ENCODE data around the gene SUCLG1. TPM values are rescaled to one million over a fixed set of nuclear protein-coding genes. Genes with fewer than 3 reads are reported as not detected.

Gene SUCLG1
- total and polyA plus RNA-seq, 10 of the 15 experiments (the other 5 are each of a cell fraction or from before 2014, with no cell fraction given), result 75.4 to 197 (median 93.6) TPM

- 0% methylated on average over 1 of the region's 1 CpG for WGBS (ENCODE audit: insufficient coverage, insufficient replicate concordance, low lambda C conversion rate, missing lambda C conversion rate)
- CTCF ChIA-PET, result no interaction called here
- SMC1A ChIA-PET (ENCODE audit: uncharacterized antibody, unreplicated experiment), result interaction anchor here (0.7 kb wide), 1 partner anchor 26 kb away, joined by 3 read pairs; no protein-coding TSS in a partner anchor
- DNase-seq (ENCODE audit: low read depth, low spot score) (no peak), ATAC-seq (no peak), FAIRE-seq (no peak)
- H2AFZ ChIP-seq (ENCODE audit: control insufficient read depth, low read depth, low read length), result no peak overlapping the region
- RAD21 ChIA-PET (ENCODE audit: unreplicated experiment), result no interaction called here
- H4K20me1 ChIP-seq (ENCODE audit: control insufficient read depth, insufficient read depth), result no peaks in the 10 kb centered on the region
- BruUV-seq (replicated peaks), result no TSS peak
- POLR2A ChIA-PET, result no interaction called here
- no peaks in the 10 kb centered on the region for H3K27me3 ChIP-seq (replicated peaks in 1 of 2; ENCODE audit: control insufficient read depth in 2 of 2, insufficient read depth in 2 of 2, low read length in 1 of 2)
- intact Hi-C loops (cut with micrococcal nuclease; ENCODE audit: unreplicated experiment) (no loop called here), in situ Hi-C loops (cut with MboI) (no loop called here)
- no peak overlapping the region for H3K9ac ChIP-seq (ENCODE audit: control insufficient read depth, insufficient read depth, low read length)
- H3K4me1 ChIP-seq (ENCODE audit: control insufficient read depth, insufficient read depth, low read length), result no peaks in the 10 kb centered on the region
- no peak overlapping the region for H3K4me2 ChIP-seq (ENCODE audit: control insufficient read depth, insufficient read depth)
- no peak overlapping the region for H3K4me3 ChIP-seq
- TF ChIP-seq EP300 (IDR thresholded peaks at IDR 0.05; ENCODE audit: borderline replicate concordance in 1 of 2, control insufficient read depth in 1 of 2, low read depth in 2 of 2, low read length in 2 of 2), result no peak
- TF ChIP-seq FOXM1 (IDR thresholded peaks at IDR 0.05; ENCODE audit: low read depth, low read length), result no peak
- TF ChIP-seq, protein P1, sequence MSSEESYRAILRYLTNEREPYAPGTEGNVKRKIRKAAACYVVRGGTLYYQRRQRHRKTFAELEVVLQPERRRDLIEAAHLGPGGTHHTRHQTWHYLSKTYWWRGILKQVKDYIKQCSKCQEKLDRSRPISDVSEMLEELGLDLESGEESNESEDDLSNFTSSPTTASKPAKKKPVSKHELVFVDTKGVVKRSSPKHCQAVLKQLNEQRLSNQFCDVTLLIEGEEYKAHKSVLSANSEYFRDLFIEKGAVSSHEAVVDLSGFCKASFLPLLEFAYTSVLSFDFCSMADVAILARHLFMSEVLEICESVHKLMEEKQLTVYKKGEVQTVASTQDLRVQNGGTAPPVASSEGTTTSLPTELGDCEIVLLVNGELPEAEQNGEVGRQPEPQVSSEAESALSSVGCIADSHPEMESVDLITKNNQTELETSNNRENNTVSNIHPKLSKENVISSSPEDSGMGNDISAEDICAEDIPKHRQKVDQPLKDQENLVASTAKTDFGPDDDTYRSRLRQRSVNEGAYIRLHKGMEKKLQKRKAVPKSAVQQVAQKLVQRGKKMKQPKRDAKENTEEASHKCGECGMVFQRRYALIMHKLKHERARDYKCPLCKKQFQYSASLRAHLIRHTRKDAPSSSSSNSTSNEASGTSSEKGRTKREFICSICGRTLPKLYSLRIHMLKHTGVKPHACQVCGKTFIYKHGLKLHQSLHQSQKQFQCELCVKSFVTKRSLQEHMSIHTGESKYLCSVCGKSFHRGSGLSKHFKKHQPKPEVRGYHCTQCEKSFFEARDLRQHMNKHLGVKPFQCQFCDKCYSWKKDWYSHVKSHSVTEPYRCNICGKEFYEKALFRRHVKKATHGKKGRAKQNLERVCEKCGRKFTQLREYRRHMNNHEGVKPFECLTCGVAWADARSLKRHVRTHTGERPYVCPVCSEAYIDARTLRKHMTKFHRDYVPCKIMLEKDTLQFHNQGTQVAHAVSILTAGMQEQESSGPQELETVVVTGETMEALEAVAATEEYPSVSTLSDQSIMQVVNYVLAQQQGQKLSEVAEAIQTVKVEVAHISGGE (CRISPR knock-in tag; IDR thresholded peaks at IDR 0.05), result no peak
- TF ChIP-seq MEF2A (IDR thresholded peaks at IDR 0.05; ENCODE audit: insufficient read depth, low read depth, low read length), result no peak
- TF ChIP-seq, protein P2, sequence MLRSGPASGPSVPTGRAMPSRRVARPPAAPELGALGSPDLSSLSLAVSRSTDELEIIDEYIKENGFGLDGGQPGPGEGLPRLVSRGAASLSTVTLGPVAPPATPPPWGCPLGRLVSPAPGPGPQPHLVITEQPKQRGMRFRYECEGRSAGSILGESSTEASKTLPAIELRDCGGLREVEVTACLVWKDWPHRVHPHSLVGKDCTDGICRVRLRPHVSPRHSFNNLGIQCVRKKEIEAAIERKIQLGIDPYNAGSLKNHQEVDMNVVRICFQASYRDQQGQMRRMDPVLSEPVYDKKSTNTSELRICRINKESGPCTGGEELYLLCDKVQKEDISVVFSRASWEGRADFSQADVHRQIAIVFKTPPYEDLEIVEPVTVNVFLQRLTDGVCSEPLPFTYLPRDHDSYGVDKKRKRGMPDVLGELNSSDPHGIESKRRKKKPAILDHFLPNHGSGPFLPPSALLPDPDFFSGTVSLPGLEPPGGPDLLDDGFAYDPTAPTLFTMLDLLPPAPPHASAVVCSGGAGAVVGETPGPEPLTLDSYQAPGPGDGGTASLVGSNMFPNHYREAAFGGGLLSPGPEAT (IDR thresholded peaks at IDR 0.05; ENCODE audit: low read depth), result no peak
- no peak for TF ChIP-seq SREBF2 (IDR thresholded peaks at IDR 0.05; ENCODE audit: low read length)
- TF ChIP-seq SMAD1 (IDR thresholded peaks at IDR 0.05; ENCODE audit: low read depth, partially characterized antibody), result no peak
- H3K79me2 ChIP-seq (ENCODE audit: control insufficient read depth, insufficient read depth, low read length), result no peaks in the 10 kb centered on the region
- no peaks in the 10 kb centered on the region for H3K36me3 ChIP-seq (ENCODE audit: control insufficient read depth in 2 of 2, insufficient read depth in 2 of 2, low read length in 1 of 2)
- no peak overlapping the region for H3K27ac ChIP-seq (ENCODE audit: control insufficient read depth, insufficient read depth)
- H3K9me3 ChIP-seq (replicated peaks; ENCODE audit: control insufficient read depth, insufficient read depth, low read length), result no peaks in the 10 kb centered on the region
Observed at GRCh38 chr2:84378960-84379359, 80.1 kb downstream of the SUCLG1 start.

Data from GM12878 (cell line).